Suppressor macrophage treated with lipopolysaccharide for 1 hour (primary cell): ENCODE data around the gene TMEM62.
A peak's percentile ranks its signal among the peaks of the same experiment; 100 is the strongest.
"Not testable (repeated sequence)": the region's sequence is repeated elsewhere in the genome, so short reads cannot be mapped to it uniquely, and the experiment has no call there.

Experiments used
- DNase-seq, 3 donors: peaks; one replicate each; pipeline ENCODE4 v3.0.0-alpha.2; 2020 to 2022

TMEM62 gene

DNA sequence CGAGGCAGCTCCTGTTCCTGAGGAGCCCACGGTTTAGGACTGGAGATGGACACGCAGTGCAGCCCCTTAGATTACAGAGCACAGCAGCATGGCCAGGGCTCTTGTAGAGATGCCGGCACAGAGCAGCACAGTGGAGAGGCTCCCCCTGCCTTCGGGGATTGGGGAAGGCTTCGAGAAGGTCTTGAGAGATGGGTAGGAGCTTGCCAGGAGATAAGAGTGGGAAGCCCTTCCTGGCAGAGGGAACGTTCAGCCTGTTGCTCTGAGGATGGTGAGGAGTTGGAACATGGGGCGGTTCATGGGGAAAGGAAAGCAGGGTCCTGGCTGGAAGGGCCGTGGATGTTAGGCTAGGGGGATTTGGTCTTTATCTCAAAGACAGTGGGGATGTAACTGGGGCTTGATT, 77.4 kb downstream of the TMEM62 start:
- no peak for DNase-seq

GRCh38 chr15:43211224-43211735, 77.9 kb downstream of the TMEM62 start:
- no peak for DNase-seq

DNA sequence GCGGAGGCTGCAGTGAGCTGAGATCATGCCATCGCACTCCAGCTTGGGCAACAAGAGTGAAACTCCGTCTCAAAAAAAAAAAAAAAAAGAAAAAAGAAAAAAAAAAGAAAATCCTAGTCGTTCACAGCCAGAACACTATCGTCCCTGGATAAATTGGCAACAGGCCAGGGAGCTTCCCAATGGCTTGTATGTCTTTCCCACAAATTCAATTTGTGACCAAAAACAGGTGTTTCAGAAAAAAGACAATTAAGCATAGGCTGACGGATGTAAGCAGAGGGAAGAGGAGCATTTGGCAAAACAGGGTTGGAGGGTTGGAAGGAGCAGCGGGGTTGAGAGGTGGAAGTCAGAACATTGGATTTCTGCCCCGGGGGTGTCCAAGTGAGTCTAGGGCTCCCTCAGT, 78.9 kb downstream of the TMEM62 start:
- no peak for DNase-seq

- no peak for DNase-seq
Measured at GRCh38 chr15:43212951-43213350, 79.6 kb downstream of the TMEM62 start.

- DNase-seq = no peak
Measured at GRCh38 chr15:43213466-43213865, 80.1 kb downstream of the TMEM62 start.

DNA sequence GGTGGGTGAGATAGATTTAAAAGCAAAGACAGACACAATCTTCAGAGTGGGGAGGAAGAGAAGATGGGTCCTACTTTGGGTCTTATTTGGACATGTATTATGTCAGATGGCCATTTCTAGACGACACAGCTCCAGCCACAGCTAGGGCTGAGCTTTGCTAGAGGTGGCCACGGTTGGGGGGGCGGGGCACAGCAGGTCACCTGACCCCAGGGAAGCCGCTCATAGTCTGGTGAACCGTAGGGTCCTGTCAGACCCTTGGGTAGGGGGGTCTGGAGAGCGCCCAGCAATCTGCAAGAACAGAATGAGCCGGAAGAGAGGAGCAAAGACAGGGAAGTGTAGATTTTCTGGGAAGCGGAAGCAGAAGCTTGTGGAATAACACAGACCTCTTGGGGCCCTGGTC, 80.8 kb downstream of the TMEM62 start:
- no peak for DNase-seq

DNA sequence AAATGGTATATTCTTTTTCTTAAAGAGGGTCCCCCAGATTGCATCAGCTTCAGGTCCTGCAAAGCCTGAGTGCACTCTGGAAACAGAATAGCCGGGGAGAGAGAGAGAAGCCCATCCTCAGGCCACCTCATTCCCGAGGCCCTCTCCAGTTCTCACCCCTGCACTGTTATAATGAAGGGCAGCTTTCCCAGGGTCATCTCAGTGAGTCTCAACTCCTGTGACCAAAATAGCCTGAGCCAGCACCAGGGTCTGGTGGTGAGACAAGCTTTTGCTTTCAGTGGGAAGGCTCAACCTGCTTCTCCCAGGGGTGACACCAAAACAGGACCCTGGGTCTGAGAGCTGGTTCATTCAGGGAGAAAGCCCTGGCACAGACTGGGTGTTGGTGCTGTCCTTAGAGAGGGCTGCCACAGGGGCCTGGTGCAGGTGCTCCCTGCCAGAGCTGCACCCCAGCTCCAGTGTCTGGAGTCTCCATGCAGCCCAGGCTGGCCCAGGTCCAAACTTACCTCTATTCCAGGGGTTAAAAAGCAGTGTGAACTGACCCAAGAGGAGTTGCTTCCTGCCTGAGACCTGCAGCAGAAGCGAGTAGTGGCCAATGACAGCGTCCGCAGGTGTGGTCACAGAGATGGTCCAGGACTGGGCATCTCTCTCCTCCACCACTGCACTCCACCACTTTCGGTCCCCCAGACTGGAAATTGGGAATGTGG, 81.4 kb downstream of the TMEM62 start:
- DNase-seq = no peak

DNA sequence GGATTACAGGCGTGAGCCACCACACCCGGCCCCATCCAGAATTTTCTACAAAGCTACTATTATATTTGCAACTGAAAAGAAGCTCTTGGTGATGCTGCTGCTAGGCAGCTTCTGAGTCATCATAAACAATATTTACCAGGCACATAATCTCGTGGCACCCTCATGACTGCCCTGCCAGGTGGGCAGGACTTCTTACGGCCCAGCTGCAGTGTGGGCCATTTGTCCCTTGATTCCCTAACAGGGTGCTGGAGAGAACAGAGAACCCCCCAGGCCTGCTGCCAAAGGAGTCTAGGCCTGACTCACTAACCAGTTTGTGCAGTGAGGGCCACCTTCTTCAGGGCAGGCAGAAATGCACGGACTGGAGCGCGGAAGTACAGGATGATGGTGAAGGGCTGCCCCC, 82.6 kb downstream of the TMEM62 start:
- no peak for DNase-seq

DNA sequence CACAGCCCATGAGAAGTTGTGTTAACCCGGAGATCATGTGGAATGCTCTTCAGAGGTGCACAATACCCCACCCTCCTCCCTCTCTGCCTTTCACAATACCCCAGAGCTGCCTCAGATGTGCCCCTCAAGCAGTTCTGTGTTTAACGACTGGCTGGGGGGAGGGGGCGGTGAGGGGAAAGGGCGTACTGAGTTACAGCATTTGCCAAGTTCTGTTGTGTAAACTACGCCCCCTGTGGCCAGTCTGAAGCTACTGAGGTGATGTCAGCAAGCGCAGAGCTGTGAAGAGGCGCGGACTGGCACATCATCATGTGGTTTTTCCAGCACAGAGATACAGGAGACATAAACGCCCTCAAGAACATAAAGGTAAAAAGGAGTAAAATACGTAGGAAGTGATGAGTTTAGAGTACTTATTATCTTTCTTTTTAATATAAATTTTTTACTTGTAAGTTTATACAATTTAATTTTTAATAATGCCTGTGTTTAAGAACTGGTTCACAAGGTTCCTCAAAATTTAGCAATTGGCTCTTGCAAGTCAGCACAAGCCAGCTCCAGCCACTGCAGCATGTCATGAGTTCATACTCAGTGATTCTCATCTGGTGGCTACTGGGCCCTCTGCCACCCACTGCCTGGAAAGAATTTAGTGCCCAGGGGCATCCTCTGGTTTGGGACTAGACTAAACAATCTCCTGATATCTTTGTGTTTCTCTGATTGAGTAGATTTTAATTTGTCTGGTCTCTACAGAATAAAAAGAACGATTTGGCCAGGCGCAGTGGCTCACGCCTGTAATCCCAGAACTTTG, 85.7 kb downstream of the TMEM62 start:
- peak; percentile 37 to 47 (median 38) for DNase-seq

DNA sequence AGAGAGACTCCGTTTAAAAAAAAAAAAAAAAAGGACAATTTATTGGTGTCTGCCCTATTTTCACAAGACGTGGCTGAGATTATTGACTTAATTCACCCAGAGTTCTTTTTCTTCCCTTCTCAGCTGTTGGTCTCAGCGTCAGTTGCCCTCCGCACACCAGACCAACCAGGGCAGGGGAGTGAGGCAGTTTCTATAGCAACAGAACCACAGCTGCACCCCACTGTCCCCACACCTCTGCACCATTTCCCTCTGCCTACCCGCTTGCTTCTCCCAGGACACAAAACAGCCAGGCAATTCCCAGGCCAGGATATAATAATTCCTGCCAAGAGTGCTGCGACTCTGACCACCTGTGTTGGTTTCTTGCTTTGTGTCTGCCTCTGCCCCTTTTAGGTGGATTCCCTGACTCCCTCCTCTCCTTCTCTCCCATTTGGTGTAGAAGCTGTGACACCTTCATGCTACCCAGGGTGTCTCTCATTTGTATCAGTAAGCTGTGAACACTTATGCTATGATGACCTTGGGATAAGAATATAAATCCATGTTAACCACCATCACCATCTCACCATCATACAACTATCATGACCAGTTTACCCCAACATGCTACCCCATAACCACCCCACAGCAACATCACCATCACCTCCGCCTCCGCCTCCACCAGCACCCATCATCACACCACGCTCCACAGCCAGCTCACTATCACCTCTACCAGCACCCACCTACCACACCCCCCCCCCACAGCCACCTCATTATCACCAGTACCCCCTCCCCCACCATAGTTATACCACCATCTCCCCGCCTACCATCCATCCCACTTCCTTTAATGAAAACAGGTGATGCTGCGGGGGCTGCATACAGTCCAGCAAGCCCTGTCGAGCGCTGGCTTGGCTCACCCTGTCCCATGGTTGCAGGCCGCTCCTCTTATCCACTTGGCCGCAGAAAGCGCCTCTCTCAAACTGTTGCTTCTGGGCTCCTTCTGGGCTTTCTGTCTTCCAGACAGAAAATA, 86.8 kb downstream of the TMEM62 start:
- no peak for DNase-seq

GRCh38 chr15:43220991-43221403, 87.6 kb downstream of the TMEM62 start, which contains the start of gene EPB42:
EPB42 (minus strand) TSS chr15:43221018; CDS start chr15:43220825, 193 bp downstream.
- DNase-seq = no peak

DNA sequence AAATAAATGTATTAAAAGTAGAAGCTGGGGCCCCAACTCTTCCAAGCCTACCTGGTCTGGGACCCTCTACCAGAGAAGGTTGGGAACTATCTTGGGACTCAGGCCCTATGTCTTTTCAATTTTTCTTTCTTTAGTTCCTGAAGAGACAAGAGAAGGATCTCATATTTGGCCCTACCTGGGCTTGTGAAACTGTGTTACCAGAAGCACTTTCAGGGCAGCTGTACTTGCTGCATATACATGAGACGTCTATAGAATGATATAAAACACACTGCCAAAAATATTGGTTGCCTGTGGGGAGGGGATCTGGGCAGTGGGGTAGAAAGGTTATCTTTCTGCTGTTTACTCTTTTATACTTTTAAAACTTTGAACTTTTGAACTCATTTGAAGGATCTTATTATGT, 88.0 kb downstream of the TMEM62 start:
- no peak for DNase-seq

- peak; percentile 85 to 91 (median 86) for DNase-seq
Measured at GRCh38 chr15:43225201-43225949, 92.0 kb downstream of the TMEM62 start.

DNA sequence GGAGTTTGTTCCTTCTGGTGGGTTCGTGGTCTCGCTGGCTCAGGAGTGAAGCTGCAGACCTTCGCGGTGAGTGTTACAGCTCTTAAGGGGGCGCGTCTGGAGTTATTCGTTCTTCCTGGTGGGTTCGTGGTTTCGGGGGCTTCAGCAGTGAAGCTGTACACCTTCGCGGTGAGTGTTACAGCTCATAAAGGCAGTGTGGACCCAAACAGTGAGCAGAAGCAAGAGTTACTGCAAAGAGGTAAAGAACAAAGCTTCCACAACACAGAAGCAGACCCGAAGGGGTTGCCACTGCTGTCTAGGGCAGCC, 92.5 kb downstream of the TMEM62 start:
- not testable (repeated sequence) for DNase-seq

GRCh38 chr15:43226436-43227305, 93.3 kb downstream of the TMEM62 start:
- DNase-seq = no peak

- DNase-seq = no peak
Measured at GRCh38 chr15:43229977-43230376, 96.6 kb downstream of the TMEM62 start.

- DNase-seq = no peak
Measured at GRCh38 chr15:43230640-43231115, 97.3 kb downstream of the TMEM62 start.

DNA sequence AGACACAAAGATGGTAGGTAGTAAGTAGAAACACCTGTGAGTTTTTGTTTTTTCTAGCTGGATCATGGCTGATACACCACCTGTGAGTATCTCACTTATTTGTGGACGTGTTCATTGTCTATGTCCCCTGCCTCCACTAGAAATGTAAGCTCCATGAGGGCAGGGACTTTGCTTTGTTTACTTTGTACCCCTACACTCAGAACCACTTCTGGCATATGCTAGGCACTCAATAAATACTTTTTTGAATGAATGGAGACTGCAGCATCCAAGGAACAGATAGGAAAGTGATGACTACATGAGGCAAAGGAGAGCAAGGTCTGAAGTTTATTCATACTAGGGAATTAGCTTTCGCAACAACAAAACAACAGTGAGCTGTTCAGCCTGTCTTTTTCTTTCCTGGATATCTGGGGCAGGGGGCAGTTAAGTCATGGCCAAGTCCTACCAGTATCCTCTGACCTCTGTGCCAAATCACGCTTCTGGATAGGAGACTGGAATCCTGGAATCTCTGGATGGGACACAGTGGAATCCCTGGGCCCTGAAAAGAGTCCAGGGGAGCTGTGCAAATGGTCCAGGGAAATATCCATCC, 99.0 kb downstream of the TMEM62 start:
- no peak for DNase-seq
